Suppressor macrophage treated with lipopolysaccharide for 4 hours (primary cell): ENCODE measurements around the gene PODXL.

Source experiments
- DNase-seq: peaks from one replicate; pipeline ENCODE4 v3.0.0-alpha.2; 2020

PODXL gene

GRCh38 chr7:131556053-131556908 lies at the start of gene PODXL:
Gene PODXL (minus strand): TSS chr7:131556628. CDS start chr7:131556359, 269 bp downstream.
- peak; percentile 57 for DNase-seq

GRCh38 chr7:131605280-131605878 lies 49.0 kb upstream of the PODXL start:
- DNase-seq: no peak

- DNase-seq: no peak
Observed at GRCh38 chr7:131604841-131605279, 48.4 kb upstream of the PODXL start.

GRCh38 chr7:131603932-131604331 lies 47.5 kb upstream of the PODXL start:
- DNase-seq: no peak

- no peak for DNase-seq
Observed at GRCh38 chr7:131602994-131603372, 46.6 kb upstream of the PODXL start.

GRCh38 chr7:131602304-131602993 lies 46.0 kb upstream of the PODXL start:
- no peak for DNase-seq

- no peak for DNase-seq
Observed at GRCh38 chr7:131600085-131600881, 43.9 kb upstream of the PODXL start.

- DNase-seq: no peak
Observed at GRCh38 chr7:131596785-131597184, 40.4 kb upstream of the PODXL start.

- DNase-seq: no peak
Observed at GRCh38 chr7:131595699-131596098, 39.3 kb upstream of the PODXL start.

GRCh38 chr7:131591687-131592319 lies 35.4 kb upstream of the PODXL start:
- DNase-seq: no peak

- no peak for DNase-seq
Observed at GRCh38 chr7:131587315-131587923, 31.0 kb upstream of the PODXL start.

GRCh38 chr7:131586759-131587158 lies 30.3 kb upstream of the PODXL start:
- no peak for DNase-seq

- DNase-seq: no peak
Observed at GRCh38 chr7:131586259-131586658, 29.8 kb upstream of the PODXL start.

- DNase-seq: no peak
Observed at GRCh38 chr7:131583430-131583829, 27.0 kb upstream of the PODXL start.

- DNase-seq: no peak
Observed at GRCh38 chr7:131581241-131582051, 25.0 kb upstream of the PODXL start.

GRCh38 chr7:131578602-131579001 lies 22.2 kb upstream of the PODXL start:
- DNase-seq: no peak

- DNase-seq: no peak
Observed at GRCh38 chr7:131574741-131575140, 18.3 kb upstream of the PODXL start.

- no peak for DNase-seq
Observed at GRCh38 chr7:131570401-131570800, 14.0 kb upstream of the PODXL start.

- no peak for DNase-seq
Observed at GRCh38 chr7:131568970-131569369, 12.5 kb upstream of the PODXL start.

- no peak for DNase-seq
Observed at GRCh38 chr7:131568510-131568909, 12.1 kb upstream of the PODXL start.

- DNase-seq: no peak
Observed at GRCh38 chr7:131564640-131565039, 8.2 kb upstream of the PODXL start.
